Keratinocyte (primary cell): Measurements from ENCODE around the gene LSM7. TPM values are rescaled to one million over a fixed set of nuclear protein-coding genes. Genes with fewer than 3 reads are reported as not detected.

Experiments
- DNase-seq: peaks from one replicate; pipeline ENCODE4 v3.0.0-alpha.2; 2011; ENCODE audit warnings: low read depth, missing footprints, low spot score
- FAIRE-seq: peaks from 2 replicates; lab custom pipeline; 2011; peaks lifted over from hg19 to GRCh38; lab: Jason Lieb, UNC
- H2AFZ ChIP-seq: 2 replicates; pipeline ENCODE4 v1.6.0; 2012; ENCODE audit warnings: low read length, control low read depth, inconsistent platforms; ENCODE audit not compliant: control insufficient read depth
- H3K27ac ChIP-seq: 2 replicates; pipeline ENCODE4 v1.5.1; 2011; ENCODE audit warnings: low read length; ENCODE audit not compliant: control insufficient read depth, insufficient read depth
- H3K27me3 ChIP-seq: 3 replicates; pipeline ENCODE4 v1.6.0; 2011; ENCODE audit warnings: low read length; ENCODE audit not compliant: control insufficient read depth, insufficient read depth; ENCODE audit errors: extremely low read depth
- H3K36me3 ChIP-seq, 2 experiments: 2 replicates in 1 of 2; 3 replicates in 1 of 2; pipeline ENCODE4 v1.5.1; 2011; ENCODE audit warnings: low read length in 2 of 2, mild to moderate bottlenecking in 1 of 2; ENCODE audit not compliant: control insufficient read depth in 2 of 2, insufficient read depth in 2 of 2; ENCODE audit errors: extremely low read depth in 1 of 2
- H3K4me1 ChIP-seq: 3 replicates; pipeline ENCODE4 v1.5.1; 2011; ENCODE audit warnings: low read length; ENCODE audit not compliant: control insufficient read depth, insufficient read depth; ENCODE audit errors: extremely low read depth
- H3K4me2 ChIP-seq: 3 replicates; pipeline ENCODE4 v1.6.0; 2011; ENCODE audit warnings: low read depth, low read length; ENCODE audit not compliant: control insufficient read depth, insufficient read depth; ENCODE audit errors: extremely low read depth
- H3K4me3 ChIP-seq, 3 experiments: fragments of 200-600 bp in 1 of 3; sonication (generic) in 1 of 3; 2 replicates in 2 of 3; 3 replicates in 1 of 3; pipeline ENCODE4 v1.5.1; 2011 to 2016; ENCODE audit warnings: low read length in 3 of 3, mild to moderate bottlenecking in 3 of 3, control low read depth in 2 of 3, inconsistent platforms in 1 of 3, low read depth in 1 of 3, mixed read lengths in 1 of 3, mixed run types in 1 of 3, moderate library complexity in 1 of 3; ENCODE audit not compliant: control insufficient read depth in 2 of 3, insufficient read depth in 2 of 3; ENCODE audit errors: extremely low read depth in 1 of 3
- H3K79me2 ChIP-seq: 2 replicates; pipeline ENCODE4 v1.6.0; 2012; ENCODE audit warnings: low read length; ENCODE audit not compliant: control insufficient read depth, insufficient read depth
- H3K9ac ChIP-seq: 3 replicates; pipeline ENCODE4 v1.6.0; 2011; ENCODE audit warnings: low read length; ENCODE audit not compliant: control insufficient read depth, insufficient read depth; ENCODE audit errors: extremely low read depth
- H3K9me1 ChIP-seq: 3 replicates; pipeline ENCODE4 v1.6.0; 2011; ENCODE audit warnings: low read length; ENCODE audit not compliant: control insufficient read depth, insufficient read depth; ENCODE audit errors: extremely low read depth
- H3K9me3 ChIP-seq: 2 replicates; pipeline ENCODE4 v1.5.1; 2012; ENCODE audit warnings: low read depth, low read length; ENCODE audit not compliant: control insufficient read depth
- H4K20me1 ChIP-seq: 3 replicates; pipeline ENCODE4 v1.6.0; 2011; ENCODE audit warnings: low read length; ENCODE audit not compliant: control insufficient read depth, insufficient read depth; ENCODE audit errors: extremely low read depth
- CTCF ChIP-seq, 3 experiments: IDR thresholded peaks in 1 of 3; conservative IDR thresholded peaks in 1 of 3; optimal IDR thresholded peaks in 1 of 3; 2 replicates in 2 of 3; 3 replicates in 1 of 3; pipeline versions ENCODE3 to v1.5.1; 2011; ENCODE audit warnings: low read length in 3 of 3, mild to moderate bottlenecking in 3 of 3, moderate library complexity in 2 of 3, control low read depth in 1 of 3, inconsistent platforms in 1 of 3; ENCODE audit not compliant: insufficient read depth in 2 of 3; ENCODE audit errors: extremely low read depth in 1 of 3
- EZH2 ChIP-seq: IDR thresholded peaks from one replicate; pipeline ENCODE4 v1.6.1; 2012; ENCODE audit warnings: inconsistent platforms, mild to moderate bottlenecking, low read length, moderate library complexity
- dilution Hi-C: fragments of 300-500 bp; cut with MboI; formaldehyde crosslinking; loops from one replicate; pipeline ENCODE4 v1.7.0; 2020; ENCODE audit warnings: low sequenced_read_pairs; ENCODE audit not compliant: extremely low pct_ligation_motif_present
- polyA plus RNA-seq, 5 experiments: library from polyadenylated mRNA; depleted of rRNA in 3 of 5; stranded (reverse) in 3 of 5; stranded (forward) in 1 of 5; unstranded in 1 of 5; fragments of >200 nt; gene quantifications; 1 replicate in 1 of 5; 2 replicates in 3 of 5; 3 replicates in 1 of 5; pipeline versions ENCODE4 v1.2.1 to v1.2.3, GENCODE V29; 2011 to 2012; ENCODE audit warnings: missing spikeins in 2 of 5, low read depth in 1 of 5, low replicate concordance in 1 of 5

The LSM7 gene
- polyA plus RNA-seq, 1 donor (not counting 4 experiments of a cell fraction or from before 2014, with no cell fraction given), result 243 TPM

GRCh38 chr19:2280633-2281264, 47.6 kb downstream of the LSM7 start:
- DNase-seq (no peak), FAIRE-seq (no peak)
- H3K9me3 ChIP-seq, result no peaks in the 10 kb centered on the region
- no peaks in the 10 kb centered on the region for H4K20me1 ChIP-seq
- H3K9ac ChIP-seq, result no peak overlapping the region
- peaks cover 0 to 2% of the 10 kb centered on the region in 2 experiments for H3K36me3 ChIP-seq
- no peaks in the 10 kb centered on the region for H3K79me2 ChIP-seq
- H3K4me2 ChIP-seq, result no peak overlapping the region
- H3K27me3 ChIP-seq, result no peaks in the 10 kb centered on the region
- H3K4me1 ChIP-seq, result no peaks in the 10 kb centered on the region
- no peaks in the 10 kb centered on the region for H3K9me1 ChIP-seq
- no peak for TF ChIP-seq EZH2
- TF ChIP-seq CTCF (optimal IDR thresholded peaks at IDR 0.05 in 1 of 3, IDR thresholded peaks at IDR 0.05 in 1 of 3, conservative IDR thresholded peaks at IDR 0.05 in 1 of 3; ENCODE audit: extremely low read depth in 1 of 3, insufficient read depth in 2 of 3, low read length in 3 of 3), result no peak
- no peak overlapping the region for H3K27ac ChIP-seq
- no peak overlapping the region for H2AFZ ChIP-seq
- no peak overlapping the region for H3K4me3 ChIP-seq
- dilution Hi-C loops, result no loop called here

GRCh38 chr19:2278459-2279158, 49.8 kb downstream of the LSM7 start:
- dilution Hi-C loops, result no loop called here
- H3K4me3 ChIP-seq, result no peak overlapping the region
- H3K9me1 ChIP-seq, result no peaks in the 10 kb centered on the region
- H4K20me1 ChIP-seq, result peaks cover 11% of the 10 kb centered on the region
- FAIRE-seq, result no peak
- no peak overlapping the region for H2AFZ ChIP-seq
- peaks cover 6% of the 10 kb centered on the region for H3K79me2 ChIP-seq
- H3K4me1 ChIP-seq, result peaks cover 6% of the 10 kb centered on the region
- H3K27me3 ChIP-seq, result no peaks in the 10 kb centered on the region
- TF ChIP-seq CTCF (optimal IDR thresholded peaks at IDR 0.05 in 1 of 3, IDR thresholded peaks at IDR 0.05 in 1 of 3, conservative IDR thresholded peaks at IDR 0.05 in 1 of 3; ENCODE audit: extremely low read depth in 1 of 3, insufficient read depth in 2 of 3, low read length in 3 of 3) (no peak), EZH2 (no peak)
- no peaks in the 10 kb centered on the region for H3K9me3 ChIP-seq
- H3K36me3 ChIP-seq, result peaks cover 7% of the 10 kb centered on the region in 2 experiments
- H3K27ac ChIP-seq, result no peak overlapping the region
- no peak overlapping the region for H3K4me2 ChIP-seq
- no peak overlapping the region for H3K9ac ChIP-seq
- no peak for DNase-seq
